Left ventricle myocardium inferior (tissue), 1 donor: Measurements from ENCODE around the gene PTPRN2. TPM values are rescaled to one million over a fixed set of nuclear protein-coding genes. Genes with fewer than 3 reads are reported as not detected.

Experiments used
- DNase-seq: peaks from one replicate; pipeline ENCODE4 v3.0.0-alpha.2; 2020
- H3K27ac ChIP-seq: fragments of 200-600 bp; replicated peaks from 2 replicates; pipeline ENCODE4 v1.8.0; 2021
- H3K27me3 ChIP-seq: fragments of 200-600 bp; 2 replicates; pipeline ENCODE4 v1.8.0; 2021; ENCODE audit warnings: low read depth
- H3K36me3 ChIP-seq: fragments of 200-600 bp; 2 replicates; pipeline ENCODE4 v1.8.0; 2021
- H3K4me1 ChIP-seq: fragments of 200-600 bp; 2 replicates; pipeline ENCODE4 v1.8.0; 2021
- H3K4me3 ChIP-seq: fragments of 200-600 bp; 2 replicates; pipeline ENCODE4 v1.8.0; 2021; ENCODE audit warnings: mild to moderate bottlenecking, moderate library complexity
- H3K9me3 ChIP-seq: fragments of 200-600 bp; replicated peaks from 2 replicates; pipeline ENCODE4 v1.8.0; 2021
- CTCF ChIP-seq: fragments of 200-600 bp; IDR thresholded peaks from 2 replicates; pipeline ENCODE4 v1.8.0; 2021; ENCODE audit warnings: antibody characterized with exemption, mild to moderate bottlenecking, borderline replicate concordance
- intact Hi-C: fragments of 100-400 bp; cut with micrococcal nuclease; formaldehyde crosslinking; loops from one replicate; pipeline ENCODE4 v1.11.0; 2022
- total RNA-seq: library from RNA; stranded (reverse); fragmentation: NEBNext Ultra II Directional; extraction: Animal tissue kit (Norgen Biotek cat#: 25700); gene quantifications from one replicate; pipeline ENCODE4 v1.2.1, GENCODE V29; 2021
- donor health status: DM: no; HTN: yes; CAD: no; lungs with severe emphysema.

Gene PTPRN2
- total RNA-seq, 1 donor from 2014 or later = 1.3 TPM

GRCh38 chr7:158446281-158446680 lies 141.3 kb downstream of the PTPRN2 start:
- H3K4me1 ChIP-seq = no peaks in the 10 kb centered on the region
- no peak overlapping the region for H3K27ac ChIP-seq
- no peak overlapping the region for H3K4me3 ChIP-seq
- no peaks in the 10 kb centered on the region for H3K36me3 ChIP-seq
- TF ChIP-seq CTCF = no peak
- intact Hi-C loops = no loop called here
- H3K9me3 ChIP-seq = no peaks in the 10 kb centered on the region
- DNase-seq = no peak
- peaks cover 68% of the 10 kb centered on the region for H3K27me3 ChIP-seq

- intact Hi-C loops = no loop called here
- H3K36me3 ChIP-seq = no peaks in the 10 kb centered on the region
- H3K27me3 ChIP-seq = peaks cover 66% of the 10 kb centered on the region
- no peak overlapping the region for H3K4me3 ChIP-seq
- H3K9me3 ChIP-seq = no peaks in the 10 kb centered on the region
- no peak overlapping the region for H3K27ac ChIP-seq
- H3K4me1 ChIP-seq = no peaks in the 10 kb centered on the region
- no peak for DNase-seq
- TF ChIP-seq CTCF = no peak
These were observed 142.0 kb downstream of the PTPRN2 start for GRCh38 chr7:158445421-158446175.

GRCh38 chr7:158444501-158445420 lies 142.9 kb downstream of the PTPRN2 start:
- H3K9me3 ChIP-seq = no peaks in the 10 kb centered on the region
- intact Hi-C loops = no loop called here
- H3K36me3 ChIP-seq = no peaks in the 10 kb centered on the region
- H3K4me1 ChIP-seq = no peaks in the 10 kb centered on the region
- TF ChIP-seq CTCF = no peak
- no peak overlapping the region for H3K4me3 ChIP-seq
- no peak for DNase-seq
- no peak overlapping the region for H3K27ac ChIP-seq
- peaks cover 60% of the 10 kb centered on the region for H3K27me3 ChIP-seq

GRCh38 chr7:158443688-158444483 lies 143.7 kb downstream of the PTPRN2 start:
- no peaks in the 10 kb centered on the region for H3K9me3 ChIP-seq
- H3K27me3 ChIP-seq = peaks cover 62% of the 10 kb centered on the region
- intact Hi-C loops = no loop called here
- no peak for TF ChIP-seq CTCF
- H3K27ac ChIP-seq = no peak overlapping the region
- no peaks in the 10 kb centered on the region for H3K4me1 ChIP-seq
- H3K4me3 ChIP-seq = no peak overlapping the region
- H3K36me3 ChIP-seq = no peaks in the 10 kb centered on the region
- no peak for DNase-seq

- DNase-seq = no peak
- no peak overlapping the region for H3K4me3 ChIP-seq
- intact Hi-C loops = no loop called here
- H3K36me3 ChIP-seq = no peaks in the 10 kb centered on the region
- H3K9me3 ChIP-seq = no peaks in the 10 kb centered on the region
- H3K4me1 ChIP-seq = no peaks in the 10 kb centered on the region
- TF ChIP-seq CTCF = no peak
- peaks cover 64% of the 10 kb centered on the region for H3K27me3 ChIP-seq
- H3K27ac ChIP-seq = no peak overlapping the region
These were observed 144.5 kb downstream of the PTPRN2 start for GRCh38 chr7:158443014-158443687.
